Measurements from ENCODE around the gene WDFY2. TPM values are rescaled to one million over a fixed set of nuclear protein-coding genes. Genes with fewer than 3 reads are reported as not detected.

The WDFY2 gene
- total RNA-seq, 1 donor from 2014 or later = 43.0 TPM

DNA sequence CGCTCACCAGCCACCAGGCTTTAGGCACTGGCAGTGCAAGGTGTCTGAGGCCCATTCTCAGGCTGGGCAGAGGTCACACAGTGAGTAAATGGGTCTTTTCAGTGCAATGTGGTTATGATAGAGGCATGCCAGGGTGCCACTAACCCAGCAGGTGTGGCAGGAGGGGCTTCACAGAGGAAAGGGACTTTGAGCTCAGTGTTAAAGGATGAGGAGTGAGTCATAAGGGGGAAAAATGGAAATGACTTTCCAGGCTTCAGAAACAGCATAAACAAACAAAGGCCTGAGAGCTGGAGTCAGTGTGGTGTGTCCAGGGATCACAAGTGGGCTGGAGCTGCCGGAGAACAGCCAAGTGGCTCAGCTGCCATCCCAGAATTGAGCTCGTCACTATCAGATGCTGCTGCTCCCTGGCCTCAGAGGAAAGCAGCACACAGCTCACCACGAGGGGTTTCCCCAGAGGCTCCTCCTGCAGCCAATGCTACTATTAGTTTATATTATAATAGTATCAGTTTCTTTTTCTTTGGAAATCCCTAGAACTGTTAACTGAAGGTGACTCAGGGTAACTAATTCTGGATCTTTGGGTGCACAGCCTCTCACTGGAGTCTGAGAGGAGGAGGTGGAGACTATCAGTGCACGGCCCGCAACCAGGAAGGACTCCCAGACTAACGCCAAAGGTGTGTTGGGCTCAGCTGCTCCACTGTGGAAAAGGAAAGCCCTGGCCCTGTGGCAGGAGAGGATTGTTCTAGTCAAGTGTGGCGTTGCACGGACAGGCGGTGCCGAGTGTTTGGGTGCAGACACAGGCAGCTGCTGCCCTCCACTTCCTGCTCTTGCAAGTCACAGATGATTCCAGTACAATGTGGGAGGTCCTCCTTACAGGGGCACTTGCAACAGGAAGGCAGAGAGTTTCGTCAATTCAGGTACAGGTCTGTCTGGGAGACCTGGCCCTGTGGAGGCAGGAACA is 180.2 kb downstream of the WDFY2 start:
- Mint-ChIP-seq H3K9me3 (ENCODE audit: unreplicated experiment) (peaks cover 7% of the 10 kb centered on the region), H3K4me1 (ENCODE audit: low read depth, unreplicated experiment) (peaks cover 25% of the 10 kb centered on the region), H3K27ac (ENCODE audit: unreplicated experiment) (peak overlapping the region; percentile 93), H3K4me3 (ENCODE audit: unreplicated experiment) (peak overlapping the region; percentile 26), H3K27me3 (ENCODE audit: unreplicated experiment) (peaks cover 17% of the 10 kb centered on the region), H3K36me3 (ENCODE audit: unreplicated experiment) (no peaks in the 10 kb centered on the region)
- peak; percentile 50 for DNase-seq
- TF ChIP-seq, protein P1, sequence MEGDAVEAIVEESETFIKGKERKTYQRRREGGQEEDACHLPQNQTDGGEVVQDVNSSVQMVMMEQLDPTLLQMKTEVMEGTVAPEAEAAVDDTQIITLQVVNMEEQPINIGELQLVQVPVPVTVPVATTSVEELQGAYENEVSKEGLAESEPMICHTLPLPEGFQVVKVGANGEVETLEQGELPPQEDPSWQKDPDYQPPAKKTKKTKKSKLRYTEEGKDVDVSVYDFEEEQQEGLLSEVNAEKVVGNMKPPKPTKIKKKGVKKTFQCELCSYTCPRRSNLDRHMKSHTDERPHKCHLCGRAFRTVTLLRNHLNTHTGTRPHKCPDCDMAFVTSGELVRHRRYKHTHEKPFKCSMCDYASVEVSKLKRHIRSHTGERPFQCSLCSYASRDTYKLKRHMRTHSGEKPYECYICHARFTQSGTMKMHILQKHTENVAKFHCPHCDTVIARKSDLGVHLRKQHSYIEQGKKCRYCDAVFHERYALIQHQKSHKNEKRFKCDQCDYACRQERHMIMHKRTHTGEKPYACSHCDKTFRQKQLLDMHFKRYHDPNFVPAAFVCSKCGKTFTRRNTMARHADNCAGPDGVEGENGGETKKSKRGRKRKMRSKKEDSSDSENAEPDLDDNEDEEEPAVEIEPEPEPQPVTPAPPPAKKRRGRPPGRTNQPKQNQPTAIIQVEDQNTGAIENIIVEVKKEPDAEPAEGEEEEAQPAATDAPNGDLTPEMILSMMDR (IDR thresholded peaks at IDR 0.05; ENCODE audit: partially characterized antibody, unreplicated experiment) = no peak

DNA sequence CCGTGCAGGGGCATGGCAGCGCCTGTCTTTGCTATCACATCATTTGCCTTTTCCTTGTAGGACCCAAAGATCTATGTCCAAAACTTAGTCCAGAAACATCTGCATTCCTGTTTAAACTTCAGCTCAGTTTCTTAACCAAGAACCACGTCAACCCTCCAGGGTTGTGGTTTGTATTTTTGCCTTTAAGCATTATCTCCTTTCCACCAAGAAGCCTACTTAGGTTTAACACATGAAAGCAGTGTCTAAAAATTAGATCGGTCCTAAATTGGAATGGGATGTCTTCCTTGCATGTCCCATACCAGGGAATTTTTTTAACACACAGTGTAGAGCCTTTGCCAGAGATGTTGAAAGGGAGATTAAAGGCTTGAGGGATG is 180.9 kb downstream of the WDFY2 start:
- no peak for DNase-seq
- TF ChIP-seq, protein P1 (IDR thresholded peaks at IDR 0.05; ENCODE audit: partially characterized antibody, unreplicated experiment) = no peak
- Mint-ChIP-seq H3K9me3 (ENCODE audit: unreplicated experiment) (peaks cover 9% of the 10 kb centered on the region), H3K27ac (ENCODE audit: unreplicated experiment) (peak overlapping the region; percentile 62), H3K27me3 (ENCODE audit: unreplicated experiment) (peaks cover 17% of the 10 kb centered on the region), H3K4me1 (ENCODE audit: low read depth, unreplicated experiment) (peaks cover 28% of the 10 kb centered on the region), H3K4me3 (ENCODE audit: unreplicated experiment) (no peak overlapping the region), H3K36me3 (ENCODE audit: unreplicated experiment) (no peaks in the 10 kb centered on the region)

DNA sequence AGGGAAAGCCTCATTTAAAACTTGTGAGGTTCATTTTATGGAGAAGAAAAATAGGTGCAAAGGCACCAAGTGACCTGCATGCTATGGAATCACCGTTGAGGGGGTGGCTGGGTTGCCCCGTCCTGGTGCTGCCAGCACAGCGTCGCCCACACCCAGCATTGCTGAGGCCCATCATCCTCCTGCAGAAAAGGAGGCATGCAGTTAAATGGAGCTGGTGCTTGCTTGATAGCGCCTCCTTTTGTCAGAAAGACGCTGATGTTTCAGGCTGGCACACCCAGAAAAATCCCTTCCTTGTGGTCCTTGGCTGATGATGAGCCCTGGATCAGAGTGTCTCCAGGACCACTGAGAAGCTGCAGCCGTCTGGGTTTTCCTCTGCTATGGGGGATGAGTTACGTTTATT is 182.8 kb downstream of the WDFY2 start:
- H3K4me1 Mint-ChIP-seq (ENCODE audit: low read depth, unreplicated experiment) = peaks cover 20% of the 10 kb centered on the region
- peaks cover 9% of the 10 kb centered on the region for H3K9me3 Mint-ChIP-seq (ENCODE audit: unreplicated experiment)
- DNase-seq = no peak
- no peak overlapping the region for H3K27ac Mint-ChIP-seq (ENCODE audit: unreplicated experiment)
- H3K36me3 Mint-ChIP-seq (ENCODE audit: unreplicated experiment) = no peaks in the 10 kb centered on the region
- no peak overlapping the region for H3K4me3 Mint-ChIP-seq (ENCODE audit: unreplicated experiment)
- H3K27me3 Mint-ChIP-seq (ENCODE audit: unreplicated experiment) = peaks cover 15% of the 10 kb centered on the region
- TF ChIP-seq, protein P1 (IDR thresholded peaks at IDR 0.05; ENCODE audit: partially characterized antibody, unreplicated experiment) = no peak

DNA sequence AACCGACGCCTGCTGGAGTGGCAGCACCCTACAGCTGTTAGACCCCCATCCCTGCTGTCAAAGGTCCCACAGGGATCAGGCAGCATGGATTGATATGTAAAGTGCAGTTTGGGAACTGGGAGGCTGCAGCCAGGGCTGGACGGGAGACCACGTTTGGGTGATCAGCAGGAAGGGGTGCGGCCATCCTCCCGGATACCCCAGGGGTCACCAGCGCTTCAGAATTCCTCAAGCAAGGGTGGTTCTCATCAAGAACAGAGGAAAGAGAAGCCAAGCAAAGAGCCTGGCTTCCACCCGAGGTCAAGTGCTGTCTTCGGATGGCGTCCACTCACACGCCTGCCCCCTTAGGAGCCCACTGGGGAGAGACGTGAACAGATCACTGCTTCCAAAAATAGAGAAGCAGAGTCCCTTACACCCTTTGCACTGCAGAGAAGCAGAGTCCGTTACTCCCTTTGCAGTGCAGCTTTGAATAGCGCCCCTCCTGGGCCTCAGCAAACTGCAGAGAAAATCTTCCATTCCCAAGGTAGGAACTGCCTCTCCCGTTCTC is 184.2 kb downstream of the WDFY2 start:
- DNase-seq = peak; percentile 47
- Mint-ChIP-seq H3K27ac (ENCODE audit: unreplicated experiment) (peak overlapping the region; percentile 86), H3K4me1 (ENCODE audit: low read depth, unreplicated experiment) (peaks cover 23% of the 10 kb centered on the region), H3K36me3 (ENCODE audit: unreplicated experiment) (no peaks in the 10 kb centered on the region), H3K27me3 (ENCODE audit: unreplicated experiment) (peaks cover 12% of the 10 kb centered on the region), H3K4me3 (ENCODE audit: unreplicated experiment) (peak overlapping the region; percentile 59), H3K9me3 (ENCODE audit: unreplicated experiment) (peaks cover 11% of the 10 kb centered on the region)
- TF ChIP-seq, protein P1 (IDR thresholded peaks at IDR 0.05; ENCODE audit: partially characterized antibody, unreplicated experiment) = peak; percentile 35

DNA sequence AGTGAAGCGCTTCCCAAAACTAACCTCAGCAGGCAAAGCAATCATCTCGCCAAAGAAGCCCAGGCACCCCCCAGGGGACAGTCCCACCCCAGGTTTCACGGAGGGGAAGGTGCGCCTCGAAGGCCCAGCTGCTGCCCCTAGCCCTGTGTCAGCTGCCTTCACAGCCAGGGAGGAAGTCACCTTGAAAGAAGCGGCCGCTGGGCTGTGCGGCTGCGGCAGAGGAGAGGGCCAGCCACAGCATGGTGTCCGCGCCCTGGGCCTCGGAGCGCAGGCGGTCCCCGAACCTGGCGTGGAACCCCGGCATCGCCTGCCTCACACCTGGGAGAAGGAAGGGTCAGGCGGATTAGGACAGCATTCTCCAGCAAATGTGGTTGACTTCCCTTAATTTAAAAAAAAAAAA is 184.7 kb downstream of the WDFY2 start:
- Mint-ChIP-seq H3K4me1 (ENCODE audit: low read depth, unreplicated experiment) (peaks cover 22% of the 10 kb centered on the region), H3K36me3 (ENCODE audit: unreplicated experiment) (no peaks in the 10 kb centered on the region), H3K27me3 (ENCODE audit: unreplicated experiment) (peaks cover 12% of the 10 kb centered on the region), H3K4me3 (ENCODE audit: unreplicated experiment) (peak overlapping the region; percentile 59), H3K9me3 (ENCODE audit: unreplicated experiment) (peaks cover 11% of the 10 kb centered on the region), H3K27ac (ENCODE audit: unreplicated experiment) (peak overlapping the region; percentile 86)
- no peak for DNase-seq
- TF ChIP-seq, protein P1 (IDR thresholded peaks at IDR 0.05; ENCODE audit: partially characterized antibody, unreplicated experiment) = no peak

All from glutamatergic neuron (in vitro differentiated cells).